SH-SY5Y (cell line): Measurements from ENCODE around the gene ACRV1.

Experiments
- GATA2 ChIP-seq: IDR thresholded peaks from 2 replicates; pipeline ENCODE4 v1.6.1; 2011; ENCODE audit warnings: mild to moderate bottlenecking, low read depth, low read length
- GATA3 ChIP-seq: IDR thresholded peaks from 2 replicates; pipeline ENCODE4 v1.6.1; 2011; ENCODE audit warnings: low read depth, mild to moderate bottlenecking, low read length, moderate library complexity

DNA sequence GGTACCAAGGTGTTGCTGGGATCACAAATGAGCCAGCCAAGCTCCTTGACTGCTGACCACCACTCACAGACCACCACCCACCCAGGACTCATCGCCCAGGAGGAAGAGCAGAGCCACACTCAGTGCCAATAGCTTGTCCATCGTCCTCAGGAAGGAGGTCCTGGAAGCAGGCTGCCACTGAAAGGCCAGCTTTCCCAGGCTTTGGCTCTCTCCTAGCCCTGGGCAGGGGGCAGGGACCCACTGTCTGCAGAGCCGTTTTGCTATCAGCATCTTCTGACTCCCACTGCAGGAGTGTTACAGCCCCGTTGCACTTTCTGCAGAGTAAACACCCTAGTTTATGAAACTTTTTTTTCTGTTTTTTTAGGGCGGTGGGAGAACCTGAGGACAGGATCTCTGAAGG lies 12.2 kb upstream of the ACRV1 start:
- no peak for TF ChIP-seq GATA2
- TF ChIP-seq GATA3: no peak
